Coronary artery (tissue), 2 donors: ENCODE data around the gene KRTAP10-1.

Experiments
- DNase-seq: peaks from one replicate; pipeline ENCODE4 v3.0.0-alpha.2; 2017; ENCODE audit warnings: low spot score
- H3K27ac ChIP-seq, 2 donors: fragments of 200-600 bp; sonication (generic); one replicate each; pipeline ENCODE4 v1.5.1; 2016 to 2019
- H3K4me3 ChIP-seq: fragments of 200-600 bp; sonication (generic); 2 replicates; pipeline ENCODE4 v1.5.1; 2016; ENCODE audit warnings: mild to moderate bottlenecking, moderate library complexity
- TF ChIP-seq, protein P1 (sequence below): fragments of 200-600 bp; sonication (generic); IDR thresholded peaks from one replicate; pipeline ENCODE4 v1.5.1; 2019; ENCODE audit warnings: antibody characterized with exemption

The KRTAP10-1 gene

DNA sequence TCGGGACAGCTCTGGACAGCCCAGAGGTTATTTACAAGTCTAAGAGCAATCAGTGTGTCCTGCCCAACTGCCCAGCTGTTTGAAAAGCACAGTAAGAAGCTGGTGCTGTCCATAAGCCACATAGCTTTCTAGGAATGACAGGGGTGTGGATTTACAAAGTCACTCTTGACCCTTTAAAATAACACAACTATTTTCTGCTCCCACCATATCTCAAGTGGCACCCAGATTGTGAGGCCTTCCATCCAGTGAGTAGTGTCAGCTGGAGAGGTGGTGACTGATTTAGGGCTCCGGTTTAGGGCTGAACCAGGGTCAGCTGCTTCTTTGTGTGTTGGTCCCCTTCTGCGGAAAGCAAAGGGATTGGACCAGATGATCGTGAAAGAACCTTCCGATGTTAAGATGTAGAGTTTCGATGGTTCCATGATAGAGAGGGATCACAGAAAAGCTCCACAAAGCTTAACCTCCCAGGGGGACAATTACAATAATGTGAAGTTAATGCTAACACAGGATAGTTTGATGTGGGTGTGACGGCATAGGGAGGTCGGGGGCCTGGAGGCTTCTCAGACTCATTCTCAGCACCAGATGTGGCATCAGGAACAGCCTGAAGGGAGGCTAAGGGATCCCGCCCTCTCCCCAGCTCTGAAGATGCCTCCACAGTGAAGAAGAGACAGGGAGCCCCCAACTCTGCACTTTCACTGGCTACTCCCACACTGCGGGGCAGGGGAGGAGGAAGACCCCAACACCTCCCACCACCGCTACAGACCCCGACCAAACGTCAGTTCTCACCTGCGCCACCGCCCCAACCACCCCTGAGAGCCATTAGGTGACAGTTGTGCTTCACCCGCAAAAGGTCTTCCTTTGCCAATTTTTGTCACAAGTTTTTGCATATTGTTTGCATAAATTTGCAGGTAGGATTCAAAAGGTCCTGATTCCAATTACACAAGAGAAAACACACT lies 44.1 kb downstream of the KRTAP10-1 start:
- H3K4me3 ChIP-seq: no peak overlapping the region
- no peak for DNase-seq
- TF ChIP-seq, protein P1, sequence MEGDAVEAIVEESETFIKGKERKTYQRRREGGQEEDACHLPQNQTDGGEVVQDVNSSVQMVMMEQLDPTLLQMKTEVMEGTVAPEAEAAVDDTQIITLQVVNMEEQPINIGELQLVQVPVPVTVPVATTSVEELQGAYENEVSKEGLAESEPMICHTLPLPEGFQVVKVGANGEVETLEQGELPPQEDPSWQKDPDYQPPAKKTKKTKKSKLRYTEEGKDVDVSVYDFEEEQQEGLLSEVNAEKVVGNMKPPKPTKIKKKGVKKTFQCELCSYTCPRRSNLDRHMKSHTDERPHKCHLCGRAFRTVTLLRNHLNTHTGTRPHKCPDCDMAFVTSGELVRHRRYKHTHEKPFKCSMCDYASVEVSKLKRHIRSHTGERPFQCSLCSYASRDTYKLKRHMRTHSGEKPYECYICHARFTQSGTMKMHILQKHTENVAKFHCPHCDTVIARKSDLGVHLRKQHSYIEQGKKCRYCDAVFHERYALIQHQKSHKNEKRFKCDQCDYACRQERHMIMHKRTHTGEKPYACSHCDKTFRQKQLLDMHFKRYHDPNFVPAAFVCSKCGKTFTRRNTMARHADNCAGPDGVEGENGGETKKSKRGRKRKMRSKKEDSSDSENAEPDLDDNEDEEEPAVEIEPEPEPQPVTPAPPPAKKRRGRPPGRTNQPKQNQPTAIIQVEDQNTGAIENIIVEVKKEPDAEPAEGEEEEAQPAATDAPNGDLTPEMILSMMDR: no peak
- H3K27ac ChIP-seq: no peak overlapping the region

DNA sequence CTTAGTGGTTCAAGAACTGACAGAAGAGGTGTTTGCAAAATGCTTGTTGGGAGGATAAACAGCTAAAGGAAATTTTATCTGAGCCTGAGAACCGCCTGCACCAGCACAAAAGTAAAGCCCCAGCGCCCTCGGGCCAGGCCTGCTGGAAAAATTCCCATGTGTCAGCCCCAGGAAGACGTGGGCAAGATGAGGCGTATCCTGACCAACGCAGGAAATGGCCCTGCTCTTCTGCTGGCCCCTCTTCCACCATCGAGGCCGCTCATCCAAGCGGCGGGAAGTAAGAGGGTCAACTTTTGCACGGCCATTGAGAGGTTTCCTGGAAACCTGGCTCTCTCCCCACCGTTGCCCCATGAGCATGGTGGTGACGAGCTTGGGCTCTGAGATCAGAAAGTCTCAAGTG lies 45.0 kb downstream of the KRTAP10-1 start:
- no peak for DNase-seq
- no peak overlapping the region for H3K27ac ChIP-seq

DNA sequence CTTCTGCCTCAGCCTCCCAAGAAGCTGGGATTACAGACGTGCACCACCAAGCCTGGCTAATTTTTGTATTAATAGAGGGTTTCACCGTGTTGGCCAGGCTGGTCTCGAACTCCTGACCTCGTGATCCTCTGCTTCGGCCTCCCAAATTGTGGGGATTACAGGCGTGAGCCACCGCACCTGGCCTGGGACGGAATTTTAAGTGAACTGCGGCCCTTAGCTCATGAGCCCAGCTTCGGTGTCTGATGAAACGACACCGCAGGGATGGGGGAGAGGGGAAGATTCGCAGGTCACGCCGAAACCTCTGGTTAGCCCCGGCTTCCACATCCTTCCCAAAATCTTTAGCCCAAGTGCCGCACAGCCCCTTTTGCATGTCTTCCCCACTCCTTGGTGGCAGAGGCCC lies 45.6 kb downstream of the KRTAP10-1 start:
- TF ChIP-seq, protein P1: no peak
- no peak for DNase-seq

More for the DNA sequence above, 45.0 kb downstream of the KRTAP10-1 start:
- H3K4me3 ChIP-seq: no peak overlapping the region
- TF ChIP-seq, protein P1: no peak

DNA sequence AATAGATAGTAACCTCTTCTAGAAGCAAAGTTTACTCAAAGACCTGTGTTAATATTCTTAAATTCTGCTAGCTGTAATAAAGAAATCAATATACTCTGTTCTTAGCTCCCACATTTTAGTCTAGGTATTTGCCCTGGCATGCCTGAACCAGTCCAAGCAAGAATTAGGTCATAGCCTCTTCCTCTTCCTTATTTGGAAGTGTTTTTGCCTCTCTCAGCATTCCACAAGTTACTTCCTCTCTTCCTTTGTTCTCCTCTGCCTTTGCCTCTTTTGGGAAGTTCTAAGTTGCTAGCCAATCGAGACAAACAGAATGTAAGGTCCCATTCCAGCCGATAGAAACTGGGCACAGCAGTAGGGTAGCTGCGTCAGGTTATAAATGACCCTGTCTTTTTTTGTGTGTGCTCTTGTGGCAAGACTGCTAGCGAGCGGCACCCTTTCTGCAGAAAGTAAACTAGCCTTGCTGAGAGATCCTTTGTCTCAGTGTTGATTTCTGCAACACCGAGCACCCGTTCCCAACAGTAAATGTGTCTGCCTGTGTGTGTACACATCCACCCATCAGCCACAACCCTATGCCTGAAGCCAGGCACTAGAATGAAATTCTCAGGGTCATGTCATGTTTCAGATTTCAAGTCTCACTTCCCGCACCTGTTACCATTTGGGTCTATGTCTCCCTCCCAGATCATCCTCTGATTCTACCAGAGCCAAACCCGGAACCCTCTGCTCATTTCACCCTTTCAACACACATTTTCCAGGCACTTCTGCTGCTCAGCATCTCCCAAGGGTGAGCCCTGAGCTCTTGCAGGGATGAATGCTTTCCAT lies 47.2 kb downstream of the KRTAP10-1 start:
- TF ChIP-seq, protein P1: no peak
- DNase-seq: no peak
- H3K4me3 ChIP-seq: no peak overlapping the region
- H3K27ac ChIP-seq: no peak overlapping the region

More for the DNA sequence above, 45.6 kb downstream of the KRTAP10-1 start:
- Histone ChIP-seq H3K27ac (no peak overlapping the region), H3K4me3 (no peak overlapping the region)

DNA sequence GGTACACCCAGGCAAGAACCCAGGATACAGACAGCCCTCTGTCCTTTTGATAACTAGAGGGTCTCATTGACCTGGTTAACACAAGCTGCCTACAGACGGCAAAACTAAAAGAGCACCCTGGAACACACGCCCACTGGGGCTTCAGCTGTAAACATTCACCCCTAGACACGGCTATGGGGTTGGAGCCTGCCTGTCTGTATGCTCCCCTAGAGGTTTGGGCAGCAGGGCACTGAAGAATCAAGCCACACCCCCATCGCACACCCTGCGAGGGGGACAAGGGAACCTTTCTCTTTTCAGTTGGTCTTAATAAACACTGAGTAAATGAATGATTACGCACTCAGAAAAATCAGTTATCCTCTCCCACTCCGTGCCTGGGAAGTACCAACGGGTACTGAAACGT lies 49.2 kb downstream of the KRTAP10-1 start:
- no peak for DNase-seq
- TF ChIP-seq, protein P1: no peak
- no peak overlapping the region for H3K4me3 ChIP-seq
- no peak overlapping the region for H3K27ac ChIP-seq

GRCh38 chr21:44490405-44490804 lies 49.6 kb downstream of the KRTAP10-1 start:
- Histone ChIP-seq H3K4me3 (no peak overlapping the region), H3K27ac (no peak overlapping the region)
- DNase-seq: no peak
- TF ChIP-seq, protein P1: no peak
